Tibial nerve (tissue), 4 donors: ENCODE measurements around the gene CARD10. TPM values are rescaled to one million over a fixed set of nuclear protein-coding genes. Genes with fewer than 3 reads are reported as not detected.
A peak's percentile ranks its signal among the peaks of the same experiment; 100 is the strongest.
"Not testable (repeated sequence)": the region's sequence is repeated elsewhere in the genome, so short reads cannot be mapped to it uniquely, and the experiment has no call there.

Experiments
- DNase-seq, 2 donors: peaks; one replicate each; pipeline ENCODE4 v3.0.0-alpha.2; 2019; ENCODE audit warnings: low spot score in 2 of 2
- H3K27ac ChIP-seq, 4 donors: fragments of 200-600 bp; sonication (generic) in 3 of 4; one replicate each; pipeline ENCODE4 v1.5.1; 2017 to 2019; ENCODE audit warnings: mild to moderate bottlenecking in 1 of 4
- H3K27me3 ChIP-seq, 2 donors: fragments of 200-600 bp; sonication (generic) in 1 of 2; one replicate each; pipeline versions ENCODE4 v1.5.1 to v1.6.0; 2017 to 2019
- H3K36me3 ChIP-seq, 3 donors: fragments of 200-600 bp; sonication (generic); one replicate each; pipeline ENCODE4 v1.5.1; 2018 to 2019
- H3K4me1 ChIP-seq, 4 donors: fragments of 200-600 bp; sonication (generic) in 3 of 4; one replicate each; pipeline ENCODE4 v1.5.1; 2017 to 2019
- H3K4me3 ChIP-seq, 4 donors: fragments of 200-600 bp; sonication (generic) in 3 of 4; one replicate each; pipeline ENCODE4 v1.5.1; 2017 to 2019; ENCODE audit warnings: mild to moderate bottlenecking in 1 of 4, moderate library complexity in 1 of 4
- H3K9me3 ChIP-seq, 4 donors: fragments of 200-600 bp; sonication (generic) in 3 of 4; one replicate each; pipeline ENCODE4 v1.5.1; 2017 to 2019
- CTCF ChIP-seq, 5 experiments: fragments of 200-600 bp in 3 of 5; fragments of 450-650 bp in 2 of 5; sonication (generic) in 3 of 5; IDR thresholded peaks; one replicate each; pipeline ENCODE4 v1.5.1; 2016 to 2019; ENCODE audit warnings: antibody characterized with exemption in 5 of 5, mild to moderate bottlenecking in 3 of 5, moderate library complexity in 2 of 5
- EP300 ChIP-seq, 2 donors: sonication (generic); formaldehyde crosslinking; IDR thresholded peaks; one replicate each; pipeline ENCODE4 v1.6.1; 2017; ENCODE audit warnings: antibody characterized with exemption in 2 of 2, mild to moderate bottlenecking in 1 of 2
- POLR2A ChIP-seq, 2 donors: fragments of 450-650 bp; IDR thresholded peaks; one replicate each; pipeline ENCODE4 v1.6.1; 2017; ENCODE audit warnings: antibody characterized with exemption in 2 of 2, mild to moderate bottlenecking in 2 of 2, moderate library complexity in 2 of 2
- WGBS, 2 donors: methylation state at CpG; one replicate each; pipeline ENCODE4 v1.1.5; 2018; 5-methylcytosine and 5-hydroxymethylcytosine counted together
- total RNA-seq, 4 donors: library from RNA; depleted of rRNA; stranded (reverse); fragments of >200 nt; gene quantifications; one replicate each; pipeline ENCODE4 v1.1.0, GENCODE V29; 2016

The CARD10 gene
- total RNA-seq, 4 donors from 2014 or later: 12.5 to 21.6 (median 17.0) TPM

GRCh38 chr22:37551981-37552380 is 32.8 kb upstream of the CARD10 start:
- peaks cover 5 to 65% (median 40%) of the 10 kb centered on the region in 4 donors for H3K4me1 ChIP-seq
- no peak overlapping the region for H3K4me3 ChIP-seq
- H3K27me3 ChIP-seq: no peaks in the 10 kb centered on the region
- H3K9me3 ChIP-seq: no peaks in the 10 kb centered on the region
- WGBS, 2 donors: 31 to 51% methylated on average over 6 of the region's 6 CpGs
- TF ChIP-seq CTCF (IDR thresholded peaks at IDR 0.05) (no peak), EP300 (IDR thresholded peaks at IDR 0.05) (peak in 1 of 2 donors; percentile 16)
- DNase-seq: no peak
- no peaks in the 10 kb centered on the region for H3K36me3 ChIP-seq
- H3K27ac ChIP-seq: peak overlapping the region; percentile 6 to 95 (median 74)

- H3K27ac ChIP-seq: peak overlapping the region in 2 of 4 donors; percentile 91 to 95
These were observed 31.7 kb upstream of the CARD10 start for GRCh38 chr22:37550921-37551320.

GRCh38 chr22:37549704-37550059 is 30.5 kb upstream of the CARD10 start:
- Histone ChIP-seq H3K27ac (peak overlapping the region; percentile 0 to 95 (median 74)), H3K36me3 (no peaks in the 10 kb centered on the region), H3K27me3 (no peaks in the 10 kb centered on the region), H3K4me3 (no peak overlapping the region), H3K4me1 (peaks cover 5 to 79% (median 59%) of the 10 kb centered on the region in 4 donors), H3K9me3 (no peaks in the 10 kb centered on the region)
- DNase-seq: no peak
- TF ChIP-seq CTCF (IDR thresholded peaks at IDR 0.05) (peak in 3 of 5 experiments; percentile 26 to 59 (median 41)), EP300 (IDR thresholded peaks at IDR 0.05) (peak in 1 of 2 donors; percentile 41), POLR2A (IDR thresholded peaks at IDR 0.05) (no peak)
- 8 to 24% methylated on average over 5 of the region's 5 CpGs for WGBS, 2 donors

More at GRCh38 chr22:37550921-37551320, 31.7 kb upstream of the CARD10 start:
- WGBS, 2 donors: 76 to 87% methylated on average over 9 of the region's 9 CpGs
- not testable (repeated sequence) for H3K27me3 ChIP-seq, H3K36me3 ChIP-seq, DNase-seq, H3K4me3 ChIP-seq, H3K9me3 ChIP-seq
- peaks cover 5 to 67% (median 49%) of the 10 kb centered on the region in 4 donors for H3K4me1 ChIP-seq

- DNase-seq: no peak
- WGBS, 2 donors: 37 to 40% methylated on average over 9 of the region's 9 CpGs
- peak overlapping the region; percentile 85 to 95 (median 90) for H3K27ac ChIP-seq
- no peaks in the 10 kb centered on the region for H3K27me3 ChIP-seq
- H3K4me3 ChIP-seq: no peak overlapping the region
- H3K36me3 ChIP-seq: no peaks in the 10 kb centered on the region
- H3K9me3 ChIP-seq: no peaks in the 10 kb centered on the region
- TF ChIP-seq EP300 (IDR thresholded peaks at IDR 0.05): peak in 1 of 2 donors; percentile 44
- TF ChIP-seq POLR2A (IDR thresholded peaks at IDR 0.05): no peak
- H3K4me1 ChIP-seq: peaks cover 5 to 73% (median 55%) of the 10 kb centered on the region in 4 donors
These were observed 28.1 kb upstream of the CARD10 start for GRCh38 chr22:37547251-37547741.

- WGBS, 2 donors: 10 to 23% methylated on average over 19 to 21 of the region's 21 CpGs
- H3K4me1 ChIP-seq: peaks cover 0 to 68% (median 52%) of the 10 kb centered on the region in 4 donors
- peak overlapping the region in 1 of 4 donors; percentile 26 for H3K4me3 ChIP-seq
These were observed 27.4 kb upstream of the CARD10 start for GRCh38 chr22:37546437-37547250.

More at GRCh38 chr22:37546437-37547250, 27.4 kb upstream of the CARD10 start:
- DNase-seq: no peak
- H3K27ac ChIP-seq: peak overlapping the region; percentile 85 to 95 (median 90)
- TF ChIP-seq POLR2A (IDR thresholded peaks at IDR 0.05) (no peak), CTCF (IDR thresholded peaks at IDR 0.05) (peak in 1 of 5 experiments; percentile 18), EP300 (IDR thresholded peaks at IDR 0.05) (no peak)
- no peaks in the 10 kb centered on the region for H3K27me3 ChIP-seq
- no peaks in the 10 kb centered on the region for H3K36me3 ChIP-seq
- no peaks in the 10 kb centered on the region for H3K9me3 ChIP-seq
